ENCODE results near the gene TVP23B.
"Not testable (repeated sequence)": the region's sequence is repeated elsewhere in the genome, so short reads cannot be mapped to it uniquely, and the experiment has no call there.

Gene TVP23B

DNA sequence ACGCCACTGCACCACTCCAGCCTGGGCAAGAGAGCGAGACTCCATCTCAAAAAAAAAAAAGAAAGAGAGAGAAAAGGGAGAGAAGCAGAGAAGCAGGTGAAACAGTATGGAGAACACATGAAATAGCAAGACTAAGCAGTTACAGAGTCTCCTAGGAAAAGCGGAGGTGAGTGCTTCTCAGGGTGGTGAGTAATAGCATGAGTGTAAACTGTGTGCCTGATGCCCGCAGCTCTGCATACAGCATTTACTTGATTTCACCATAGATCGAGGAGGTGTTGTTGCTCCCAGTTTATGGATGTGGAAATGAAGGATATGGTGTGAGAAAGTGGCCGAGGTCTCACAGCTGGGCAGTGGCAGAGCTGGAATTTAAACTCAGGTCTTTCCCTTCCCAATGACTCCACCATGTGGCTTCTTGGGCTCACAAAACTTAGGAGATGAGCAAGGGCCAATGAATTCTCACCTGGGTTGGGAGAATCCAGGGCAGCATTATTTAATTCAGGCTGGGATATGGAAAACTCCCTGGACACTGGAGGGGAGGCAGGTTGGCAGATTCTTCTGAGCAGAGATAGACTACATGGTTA lies 27.1 kb upstream of the TVP23B start:
- H3K36me3 ChIP-seq (ENCODE audit: control insufficient read depth, insufficient read depth, low read length); H3K9me3 ChIP-seq (ENCODE audit: control insufficient read depth, low read length); H3K27ac ChIP-seq (ENCODE audit: low read depth, low read length, severe bottlenecking); H3K4me1 ChIP-seq (ENCODE audit: control insufficient read depth, insufficient read depth, low read length, poor library complexity, severe bottlenecking); H3K4me3 ChIP-seq (ENCODE audit: extremely low read depth, insufficient read depth, low read length, poor library complexity, severe bottlenecking): not testable (repeated sequence)
- WGBS, 2 experiments (ENCODE audit: insufficient coverage in 2 of 2) = 92 to 96% methylated on average over 2 to 3 of the region's 6 CpGs

DNA sequence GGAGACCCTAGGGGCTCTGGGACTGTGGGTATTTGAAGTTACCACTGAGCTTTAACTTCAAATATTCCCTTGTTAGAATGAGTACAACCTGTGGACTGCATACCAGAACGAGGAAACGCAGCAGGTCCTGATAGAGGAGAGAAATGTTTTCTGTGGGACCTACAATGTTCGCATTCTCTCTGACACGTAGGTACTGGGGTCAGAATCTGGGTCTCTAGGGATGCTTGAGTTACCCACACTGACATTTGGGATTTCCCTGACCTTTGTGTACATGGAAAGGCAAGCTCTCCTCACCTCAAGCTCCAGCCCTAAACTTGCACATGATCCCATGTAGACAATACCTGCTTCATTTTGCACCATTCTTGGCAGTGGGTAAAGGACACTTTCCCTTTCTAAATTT lies 25.0 kb upstream of the TVP23B start:
- no CpG with 5 or more reads among the region's 4 CpGs for WGBS, 2 experiments (ENCODE audit: insufficient coverage in 2 of 2)

DNA sequence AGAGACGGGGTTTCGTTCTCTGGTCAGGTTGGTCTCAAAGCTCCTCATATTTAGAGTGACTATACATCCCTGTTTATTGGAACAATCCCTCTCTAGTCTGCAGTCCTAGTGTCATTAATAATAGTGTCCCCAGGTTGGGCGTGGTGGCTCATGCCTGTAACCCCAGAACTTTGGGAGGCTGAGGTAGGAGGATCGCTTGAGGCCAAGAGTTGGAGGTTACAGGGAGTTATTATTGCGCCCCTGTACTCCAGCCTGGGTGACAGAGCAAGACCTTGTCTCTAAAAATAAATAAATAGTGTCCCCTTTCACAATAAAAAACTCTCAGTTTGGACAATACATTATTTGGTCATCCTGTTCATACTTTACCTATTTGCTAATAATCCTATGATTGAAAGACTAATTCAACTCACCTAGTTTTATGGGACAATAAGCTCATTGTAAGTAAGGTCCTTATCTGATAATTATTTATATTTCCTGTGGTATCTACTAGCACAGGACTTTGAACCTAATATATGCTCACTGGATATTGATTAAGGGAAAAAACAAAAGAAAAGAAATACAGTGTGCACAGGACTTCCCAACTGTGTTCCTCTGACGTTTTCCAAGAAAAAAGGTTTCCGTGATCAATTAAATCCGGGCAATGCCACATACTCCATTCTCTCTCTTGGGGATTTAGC lies 23.5 kb upstream of the TVP23B start:
- H3K27ac ChIP-seq (ENCODE audit: low read depth, low read length, severe bottlenecking); H3K4me3 ChIP-seq (ENCODE audit: extremely low read depth, insufficient read depth, low read length, poor library complexity, severe bottlenecking); H3K4me1 ChIP-seq (ENCODE audit: control insufficient read depth, insufficient read depth, low read length, poor library complexity, severe bottlenecking); H3K9me3 ChIP-seq (ENCODE audit: control insufficient read depth, low read length); H3K36me3 ChIP-seq (ENCODE audit: control insufficient read depth, insufficient read depth, low read length): not testable (repeated sequence)
- WGBS, 2 experiments (ENCODE audit: insufficient coverage in 2 of 2) = 88 to 93% methylated on average over 2 to 4 of the region's 8 CpGs

More for the DNA sequence above, 25.0 kb upstream of the TVP23B start:
- H3K4me1 ChIP-seq (ENCODE audit: control insufficient read depth, insufficient read depth, low read length, poor library complexity, severe bottlenecking); H3K36me3 ChIP-seq (ENCODE audit: control insufficient read depth, insufficient read depth, low read length); H3K9me3 ChIP-seq (ENCODE audit: control insufficient read depth, low read length); H3K27ac ChIP-seq (ENCODE audit: low read depth, low read length, severe bottlenecking); H3K4me3 ChIP-seq (ENCODE audit: extremely low read depth, insufficient read depth, low read length, poor library complexity, severe bottlenecking): not testable (repeated sequence)

DNA sequence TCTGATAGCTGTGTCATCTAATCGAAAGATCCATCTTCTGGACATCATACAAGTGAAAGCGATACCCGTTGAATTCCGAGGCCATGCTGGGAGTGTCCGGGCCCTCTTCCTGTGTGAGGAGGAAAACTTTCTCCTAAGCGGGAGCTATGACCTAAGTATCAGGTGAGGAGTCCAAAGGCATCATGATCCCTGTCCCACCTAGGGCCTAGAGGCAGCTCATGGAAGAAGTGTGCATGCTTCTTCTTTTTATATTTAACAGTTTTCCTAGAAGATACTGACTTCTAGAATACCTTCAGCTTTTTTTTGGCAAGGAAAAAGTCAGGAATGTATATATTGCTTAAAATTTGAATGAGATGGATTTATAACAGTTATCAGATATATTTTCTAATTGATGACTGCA lies 22.6 kb upstream of the TVP23B start:
- not testable (repeated sequence) for H3K9me3 ChIP-seq (ENCODE audit: control insufficient read depth, low read length); H3K4me1 ChIP-seq (ENCODE audit: control insufficient read depth, insufficient read depth, low read length, poor library complexity, severe bottlenecking); H3K27ac ChIP-seq (ENCODE audit: low read depth, low read length, severe bottlenecking); H3K4me3 ChIP-seq (ENCODE audit: extremely low read depth, insufficient read depth, low read length, poor library complexity, severe bottlenecking); H3K36me3 ChIP-seq (ENCODE audit: control insufficient read depth, insufficient read depth, low read length)
- no CpG with 5 or more reads among the region's 6 CpGs for WGBS, 2 experiments (ENCODE audit: insufficient coverage in 2 of 2)

DNA sequence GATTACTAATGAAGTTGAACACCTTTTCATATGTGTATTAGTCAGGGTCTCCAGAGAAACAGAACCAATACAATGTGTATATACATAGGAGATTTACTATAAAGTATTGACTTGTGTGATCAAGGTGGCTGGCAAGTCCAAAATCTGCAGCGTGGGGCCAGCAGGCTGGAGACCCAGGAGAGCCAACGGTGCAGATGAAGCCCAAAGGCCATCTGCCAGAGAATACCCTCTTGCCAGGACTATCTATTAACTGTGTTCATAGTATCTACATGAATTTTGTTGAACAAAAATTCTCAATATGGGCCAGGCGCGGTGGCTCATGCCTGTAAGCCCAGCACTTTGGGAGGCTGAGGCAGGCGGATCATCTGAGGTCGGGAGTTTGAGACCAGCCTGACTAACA lies 20.8 kb upstream of the TVP23B start:
- H3K27ac ChIP-seq (ENCODE audit: low read depth, low read length, severe bottlenecking); H3K4me1 ChIP-seq (ENCODE audit: control insufficient read depth, insufficient read depth, low read length, poor library complexity, severe bottlenecking); H3K36me3 ChIP-seq (ENCODE audit: control insufficient read depth, insufficient read depth, low read length); H3K9me3 ChIP-seq (ENCODE audit: control insufficient read depth, low read length); H3K4me3 ChIP-seq (ENCODE audit: extremely low read depth, insufficient read depth, low read length, poor library complexity, severe bottlenecking): not testable (repeated sequence)
- WGBS, 2 experiments (ENCODE audit: insufficient coverage in 2 of 2) = no CpG with 5 or more reads among the region's 6 CpGs

DNA sequence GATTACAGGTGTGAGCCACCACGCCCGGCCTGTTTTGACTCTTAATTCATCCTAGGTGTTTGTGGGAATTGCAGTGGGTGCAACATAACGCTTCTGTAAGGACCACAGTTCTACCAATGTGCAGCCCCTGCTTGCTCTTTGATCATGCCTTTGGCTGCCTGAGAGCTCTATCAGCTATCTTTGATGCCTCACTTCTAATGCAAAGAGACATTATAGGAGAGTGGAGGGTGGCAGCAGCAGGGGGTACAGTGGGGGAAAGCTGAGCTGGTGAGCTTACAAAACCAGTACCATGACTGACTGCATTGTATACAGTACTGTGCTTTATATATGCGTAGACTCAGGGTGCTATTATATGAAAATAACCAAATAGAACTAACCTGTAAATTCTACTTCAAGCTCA lies 10.4 kb upstream of the TVP23B start:
- H3K4me1 ChIP-seq (ENCODE audit: control insufficient read depth, insufficient read depth, low read length, poor library complexity, severe bottlenecking); H3K36me3 ChIP-seq (ENCODE audit: control insufficient read depth, insufficient read depth, low read length); H3K27ac ChIP-seq (ENCODE audit: low read depth, low read length, severe bottlenecking); H3K9me3 ChIP-seq (ENCODE audit: control insufficient read depth, low read length); H3K4me3 ChIP-seq (ENCODE audit: extremely low read depth, insufficient read depth, low read length, poor library complexity, severe bottlenecking): not testable (repeated sequence)
- WGBS, 2 experiments (ENCODE audit: insufficient coverage in 2 of 2) = no CpG with 5 or more reads among the region's 4 CpGs

DNA sequence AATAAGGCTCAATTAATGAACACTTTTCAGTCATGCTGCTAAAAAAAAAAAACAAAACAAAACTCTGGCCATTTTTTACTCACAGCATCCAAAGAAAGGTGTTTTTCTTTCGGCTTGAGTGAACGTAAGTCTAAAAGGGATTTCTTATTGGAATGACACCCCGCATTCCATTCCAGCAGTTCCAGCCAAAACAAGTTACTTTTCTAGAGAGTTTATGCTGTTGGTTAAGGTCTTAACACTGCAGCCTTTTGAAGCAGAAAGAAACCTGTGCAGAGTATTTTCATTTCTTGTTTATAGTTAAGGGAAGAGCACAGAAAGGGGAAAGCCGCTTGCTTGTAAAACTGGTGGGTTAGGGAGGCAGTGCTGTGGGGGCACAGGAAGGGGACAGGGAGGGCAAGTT lies 9.9 kb upstream of the TVP23B start:
- not testable (repeated sequence) for H3K4me3 ChIP-seq (ENCODE audit: extremely low read depth, insufficient read depth, low read length, poor library complexity, severe bottlenecking); H3K4me1 ChIP-seq (ENCODE audit: control insufficient read depth, insufficient read depth, low read length, poor library complexity, severe bottlenecking); H3K9me3 ChIP-seq (ENCODE audit: control insufficient read depth, low read length); H3K36me3 ChIP-seq (ENCODE audit: control insufficient read depth, insufficient read depth, low read length); H3K27ac ChIP-seq (ENCODE audit: low read depth, low read length, severe bottlenecking)
- 100% methylated on average over 1 of the region's 4 CpGs; no CpG with 5 or more reads in 1 of the 2 experiments for WGBS, 2 experiments (ENCODE audit: insufficient coverage in 2 of 2)

DNA sequence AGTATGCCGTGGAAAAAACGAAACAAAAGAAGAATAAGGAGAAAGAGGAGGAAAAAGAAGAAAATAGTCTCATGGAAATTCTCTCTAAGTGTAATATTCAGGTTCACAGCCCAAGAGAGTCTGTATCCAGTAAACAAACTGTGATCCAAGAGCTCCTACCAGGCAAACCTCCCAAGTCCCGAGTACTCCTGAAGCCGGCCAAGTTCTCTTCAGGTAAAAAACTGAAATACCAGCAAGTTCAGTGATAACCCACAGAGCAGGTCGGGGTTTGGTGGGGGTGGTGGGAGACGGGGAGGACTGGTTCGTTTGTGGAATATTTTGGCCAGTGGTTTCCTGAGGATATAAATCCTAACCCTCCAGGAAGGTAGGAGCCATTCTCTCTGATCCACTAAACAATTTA lies 8.5 kb upstream of the TVP23B start:
- H3K4me1 ChIP-seq (ENCODE audit: control insufficient read depth, insufficient read depth, low read length, poor library complexity, severe bottlenecking) = no peaks in the 10 kb centered on the region
- H3K4me3 ChIP-seq (ENCODE audit: extremely low read depth, insufficient read depth, low read length, poor library complexity, severe bottlenecking) = no peak overlapping the region
- no peaks in the 10 kb centered on the region for H3K9me3 ChIP-seq (ENCODE audit: control insufficient read depth, low read length)
- 100% methylated on average over 2 of the region's 7 CpGs; no CpG with 5 or more reads in 1 of the 2 experiments for WGBS, 2 experiments (ENCODE audit: insufficient coverage in 2 of 2)
- no peaks in the 10 kb centered on the region for H3K36me3 ChIP-seq (ENCODE audit: control insufficient read depth, insufficient read depth, low read length)
- H3K27ac ChIP-seq (ENCODE audit: low read depth, low read length, severe bottlenecking) = no peak overlapping the region

DNA sequence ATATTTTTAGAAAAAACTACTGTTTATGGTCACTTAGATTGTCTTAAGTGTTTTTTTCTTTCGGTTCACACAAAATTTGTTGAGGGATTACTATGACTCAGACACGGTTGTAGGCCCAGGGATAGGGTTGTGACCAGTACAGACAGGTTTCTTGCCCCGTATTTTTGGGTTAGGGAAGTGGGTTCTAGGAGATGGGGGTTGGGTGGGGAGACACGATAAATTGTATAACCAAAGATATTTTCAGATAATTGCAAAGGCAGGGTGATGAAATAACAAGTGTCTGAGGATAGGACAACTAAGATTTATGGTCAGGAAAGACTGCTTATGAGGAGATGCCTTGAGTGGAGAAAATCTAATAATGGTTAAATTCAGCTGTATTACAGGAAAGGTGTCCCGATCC lies 822 bp downstream of the TVP23B start:
- no CpG with 5 or more reads among the region's 5 CpGs for WGBS, 2 experiments (ENCODE audit: insufficient coverage in 2 of 2)
- not testable (repeated sequence) for H3K27ac ChIP-seq (ENCODE audit: low read depth, low read length, severe bottlenecking); H3K4me1 ChIP-seq (ENCODE audit: control insufficient read depth, insufficient read depth, low read length, poor library complexity, severe bottlenecking); H3K9me3 ChIP-seq (ENCODE audit: control insufficient read depth, low read length)
- H3K4me3 ChIP-seq (ENCODE audit: extremely low read depth, insufficient read depth, low read length, poor library complexity, severe bottlenecking) = peak overlapping the region; percentile 47
- H3K36me3 ChIP-seq (ENCODE audit: control insufficient read depth, insufficient read depth, low read length) = peaks cover 12% of the 10 kb centered on the region

DNA sequence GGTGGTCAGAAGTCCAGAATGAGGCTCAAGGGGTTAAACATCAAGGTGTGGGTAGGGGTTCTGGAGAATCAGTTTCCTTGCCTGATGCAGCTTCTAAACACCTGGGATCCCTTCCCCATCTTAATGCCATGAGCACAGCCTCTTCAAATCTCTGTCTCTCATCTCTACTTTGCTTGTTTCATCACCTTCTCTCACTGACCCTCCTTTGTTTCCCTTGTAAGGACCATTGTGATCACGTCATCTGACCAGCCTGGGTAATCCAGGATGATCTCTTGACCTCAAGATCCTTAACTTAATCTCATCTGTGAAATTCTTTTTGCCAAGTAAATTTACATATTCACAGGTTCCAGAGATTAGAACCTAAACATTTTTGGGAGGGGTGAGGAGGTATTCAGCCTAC lies 5.0 kb downstream of the TVP23B start:
- not testable (repeated sequence) for H3K4me3 ChIP-seq (ENCODE audit: extremely low read depth, insufficient read depth, low read length, poor library complexity, severe bottlenecking); H3K9me3 ChIP-seq (ENCODE audit: control insufficient read depth, low read length); H3K27ac ChIP-seq (ENCODE audit: low read depth, low read length, severe bottlenecking); H3K4me1 ChIP-seq (ENCODE audit: control insufficient read depth, insufficient read depth, low read length, poor library complexity, severe bottlenecking)
- H3K36me3 ChIP-seq (ENCODE audit: control insufficient read depth, insufficient read depth, low read length) = peaks cover 17% of the 10 kb centered on the region
- WGBS, 2 experiments (ENCODE audit: insufficient coverage in 2 of 2) = 60 to 80% methylated on average over 1 of the region's 1 CpG

DNA sequence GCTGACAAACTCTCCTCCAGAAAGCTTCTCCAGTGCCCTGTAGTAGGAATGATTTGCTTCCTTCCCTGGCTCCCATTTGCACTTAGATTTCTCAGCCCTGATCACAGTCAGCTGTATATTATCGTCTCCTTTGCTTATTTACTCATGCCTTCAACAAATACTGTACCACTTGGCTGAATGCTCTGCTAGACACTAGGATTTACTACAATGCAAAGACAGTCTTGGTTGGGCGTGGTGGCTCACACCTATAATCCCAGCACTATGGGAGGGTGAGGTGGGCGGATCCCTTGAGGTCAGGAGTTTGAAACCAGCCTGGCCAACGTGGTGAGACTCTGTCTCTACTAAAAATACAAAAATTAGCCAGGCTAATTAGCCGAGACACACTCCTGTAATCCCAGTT lies 5.9 kb downstream of the TVP23B start:
- WGBS, 2 experiments (ENCODE audit: insufficient coverage in 2 of 2) = 100% methylated on average over 2 of the region's 5 CpGs; no CpG with 5 or more reads in 1 of the 2 experiments

More for the DNA sequence above, 5.9 kb downstream of the TVP23B start:
- not testable (repeated sequence) for H3K4me1 ChIP-seq (ENCODE audit: control insufficient read depth, insufficient read depth, low read length, poor library complexity, severe bottlenecking); H3K9me3 ChIP-seq (ENCODE audit: control insufficient read depth, low read length); H3K27ac ChIP-seq (ENCODE audit: low read depth, low read length, severe bottlenecking); H3K4me3 ChIP-seq (ENCODE audit: extremely low read depth, insufficient read depth, low read length, poor library complexity, severe bottlenecking)
- peaks cover 17% of the 10 kb centered on the region for H3K36me3 ChIP-seq (ENCODE audit: control insufficient read depth, insufficient read depth, low read length)
